IMR-90 (cell line): ENCODE measurements around the gene ITFG1. TPM values are rescaled to one million over a fixed set of nuclear protein-coding genes. Genes with fewer than 3 reads are reported as not detected.
"Not testable (repeated sequence)": the region's sequence is repeated elsewhere in the genome, so short reads cannot be mapped to it uniquely, and the experiment has no call there.

Source experiments
- ATAC-seq: fragments of 200-7000 bp; cut with Tn5 transposase; 2 replicates; pipeline ENCODE4 v1.9.1; 2020; ENCODE audit warnings: low read depth, mild to moderate bottlenecking, moderate library complexity
- BruUV-seq: library from RNA; stranded (reverse); fragments of 400-500 nt; replicated peaks from 2 replicates; lab custom pipeline; 2021; lab: Mats Ljungman, UMichigan
- CTCF ChIA-PET: fragments of 300-600 bp; formaldehyde crosslinking; extraction: SDS; loops from one replicate; lab custom pipeline; 2021; ENCODE audit warnings: antibody characterized with exemption; lab: Yijun Ruan, JAX
- POLR2A ChIA-PET: fragments of 300-600 bp; sonication (Branson Sonifier 250); formaldehyde crosslinking; loops from one replicate; lab custom pipeline; 2022; ENCODE audit warnings: antibody characterized with exemption; ENCODE audit not compliant: unreplicated experiment; lab: Charles Lee
- DNase-seq: peaks from one replicate; pipeline ENCODE4 v3.0.0; 2013
- H2AFZ ChIP-seq: replicated peaks from 2 replicates; pipeline ENCODE3; 2013; ENCODE audit warnings: low read length, mild to moderate bottlenecking; ENCODE audit not compliant: poor library complexity
- H2AK5ac ChIP-seq: 2 replicates; pipeline ENCODE4 v1.6.1; 2013; ENCODE audit warnings: low read depth, low read length, inconsistent platforms
- H2AK9ac ChIP-seq: replicated peaks from 2 replicates; pipeline ENCODE3; 2013; ENCODE audit warnings: mild to moderate bottlenecking, low read depth, low read length, moderate library complexity; ENCODE audit not compliant: poor library complexity
- H2BK120ac ChIP-seq: 2 replicates; pipeline ENCODE4 v1.6.1; 2013; ENCODE audit warnings: low read depth, low read length, inconsistent platforms
- H2BK15ac ChIP-seq: 3 replicates; pipeline ENCODE4 v1.6.1; 2013; ENCODE audit warnings: low read depth, low read length, inconsistent platforms
- H2BK20ac ChIP-seq: 2 replicates; pipeline ENCODE4 v1.6.1; 2013; ENCODE audit warnings: low read depth, mild to moderate bottlenecking, inconsistent platforms, low read length, moderate library complexity
- H2BK5ac ChIP-seq: 2 replicates; pipeline ENCODE4 v1.6.1; 2013; ENCODE audit warnings: mild to moderate bottlenecking, low read depth, low read length, inconsistent platforms; ENCODE audit not compliant: poor library complexity, severe bottlenecking
- H3K14ac ChIP-seq: replicated peaks from 2 replicates; pipeline ENCODE4 v1.6.1; 2013; ENCODE audit warnings: low read depth, low read length, inconsistent platforms
- H3K18ac ChIP-seq: 2 replicates; pipeline ENCODE4 v1.6.1; 2013; ENCODE audit warnings: low read depth, low read length, control low read depth
- H3K23ac ChIP-seq: 2 replicates; pipeline ENCODE4 v1.6.1; 2013; ENCODE audit warnings: low read depth, low read length, inconsistent platforms
- H3K27ac ChIP-seq: 2 replicates; pipeline ENCODE4 v1.5.1; 2013; ENCODE audit warnings: mild to moderate bottlenecking, control low read depth, low read length; ENCODE audit not compliant: insufficient read depth
- H3K27me3 ChIP-seq: 2 replicates; pipeline ENCODE4 v1.6.1; 2013; ENCODE audit warnings: low read length; ENCODE audit not compliant: control insufficient read depth, insufficient read depth
- H3K36me3 ChIP-seq: 2 replicates; pipeline ENCODE4 v1.6.1; 2013; ENCODE audit warnings: low read length, mixed read lengths; ENCODE audit not compliant: control insufficient read depth, insufficient read depth
- H3K4ac ChIP-seq: 2 replicates; pipeline ENCODE4 v1.6.1; 2013; ENCODE audit warnings: low read depth, low read length, inconsistent platforms
- H3K4me1 ChIP-seq: 2 replicates; pipeline ENCODE4 v1.6.1; 2013; ENCODE audit warnings: low read length, mixed read lengths; ENCODE audit not compliant: control insufficient read depth, insufficient read depth
- H3K4me2 ChIP-seq: 2 replicates; pipeline ENCODE4 v1.6.1; 2013; ENCODE audit warnings: low read depth, mild to moderate bottlenecking, control low read depth, low read length, moderate library complexity
- H3K4me3 ChIP-seq: 2 replicates; pipeline ENCODE4 v1.5.1; 2013; ENCODE audit warnings: low read depth, mild to moderate bottlenecking, control low read depth, low read length, moderate library complexity; ENCODE audit not compliant: insufficient read depth
- H3K56ac ChIP-seq: 2 replicates; pipeline ENCODE4 v1.6.1; 2013; ENCODE audit warnings: low read length, inconsistent platforms; ENCODE audit not compliant: insufficient read depth; ENCODE audit errors: extremely low read depth
- H3K79me1 ChIP-seq, 2 experiments: 2 replicates each; pipeline ENCODE4 v1.6.1; 2013; ENCODE audit warnings: low read length in 2 of 2, inconsistent platforms in 1 of 2, low read depth in 1 of 2
- H3K9ac ChIP-seq: 2 replicates; pipeline ENCODE4 v1.6.1; 2013; ENCODE audit warnings: low read depth, low read length, control low read depth
- H3K9me1 ChIP-seq: 2 replicates; pipeline ENCODE4 v1.6.1; 2013; ENCODE audit warnings: low read length, inconsistent platforms; ENCODE audit not compliant: insufficient read depth
- H3K9me3 ChIP-seq: 2 replicates; pipeline ENCODE4 v1.6.1; 2013; ENCODE audit warnings: low read length; ENCODE audit not compliant: control insufficient read depth, insufficient read depth
- H4K20me1 ChIP-seq: 2 replicates; pipeline ENCODE4 v1.6.1; 2013; ENCODE audit warnings: low read length, inconsistent platforms; ENCODE audit not compliant: insufficient read depth
- H4K5ac ChIP-seq: 2 replicates; pipeline ENCODE4 v1.6.1; 2013; ENCODE audit warnings: mild to moderate bottlenecking, low read depth, low read length, control low read depth
- H4K8ac ChIP-seq, 2 experiments: 2 replicates each; pipeline ENCODE4 v1.6.1; 2013; ENCODE audit warnings: low read depth in 2 of 2, low read length in 2 of 2, control low read depth in 1 of 2, inconsistent platforms in 1 of 2
- H4K91ac ChIP-seq: 2 replicates; pipeline ENCODE4 v1.6.1; 2013; ENCODE audit warnings: low read depth, low read length, inconsistent platforms; ENCODE audit not compliant: insufficient read depth
- WGBS, 2 experiments: methylation state at CpG; one replicate each; pipeline versions ENCODE4 v1.1.5 to v1.1.7; 2013; ENCODE audit warnings: missing lambda C conversion rate in 2 of 2; ENCODE audit not compliant: insufficient read length in 1 of 2; ENCODE audit errors: extremely low coverage in 2 of 2; 5-methylcytosine and 5-hydroxymethylcytosine counted together
- dilution Hi-C: fragments of 300-500 bp; cut with HindIII; formaldehyde crosslinking; loops from one replicate; pipeline ENCODE4 v1.14.3; 2018; ENCODE audit warnings: low sequenced_read_pairs; ENCODE audit not compliant: unreplicated experiment
- in situ Hi-C: fragments of 300-500 bp; cut with MboI; formaldehyde crosslinking; loops from 3 replicates; pipeline ENCODE4 v1.14.3; 2019; ENCODE audit warnings: low sequenced_read_pairs, inconsistent platforms, mixed read lengths
- intact Hi-C: fragments of 100-400 bp; cut with micrococcal nuclease; formaldehyde crosslinking; loops from 2 replicates; pipeline ENCODE4 v1.10.0; 2022
- polyA plus RNA-seq, 3 experiments: library from polyadenylated mRNA; depleted of rRNA; stranded (reverse); fragments of >200 nt; gene quantifications; 2 replicates each; pipeline ENCODE4 v1.2.3, GENCODE V29; 2012; ENCODE audit warnings: low replicate concordance in 1 of 3
- total RNA-seq: library from RNA; depleted of rRNA; stranded (reverse); fragments of >200 nt; gene quantifications from 2 replicates; pipeline ENCODE4 v1.2.3, GENCODE V29; 2012

ITFG1 gene
- total and polyA plus RNA-seq, 2 of the 4 experiments (the other 2 are of a cell fraction), result 54.3 to 60.4 TPM

DNA sequence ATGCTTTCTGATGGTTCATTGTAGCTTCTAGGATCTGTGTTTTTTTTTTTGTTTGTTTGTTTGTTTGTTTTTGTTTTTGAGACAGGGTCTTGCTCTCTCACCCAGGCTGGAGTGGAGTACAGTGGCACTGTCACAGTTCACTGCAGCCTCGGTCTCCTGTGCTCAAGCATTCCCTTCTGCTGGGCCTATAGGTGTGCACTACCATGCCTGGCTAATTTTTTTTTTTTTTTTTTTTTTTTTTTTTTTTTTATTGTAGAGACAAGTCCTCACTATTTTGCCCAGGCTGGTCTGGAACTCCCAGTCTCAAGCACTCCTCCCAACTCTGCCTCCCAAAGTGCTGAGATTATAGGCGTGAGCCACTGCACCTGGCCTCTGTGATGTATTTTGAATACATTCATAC lies 12.1 kb upstream of the ITFG1 start:
- in situ Hi-C loops, result loop anchor here (25.0 kb wide), 1 partner anchor 689 kb away; the partner anchor contains the start of gene ABCC12
- H3K27me3 ChIP-seq, H2BK15ac ChIP-seq, H2AFZ ChIP-seq, dilution Hi-C loops, H4K8ac ChIP-seq, H2BK120ac ChIP-seq, H3K9ac ChIP-seq, H3K14ac ChIP-seq, H2BK20ac ChIP-seq, H2AK9ac ChIP-seq, H2AK5ac ChIP-seq, ATAC-seq, H4K91ac ChIP-seq, BruUV-seq, H3K23ac ChIP-seq, H3K4me1 ChIP-seq, H3K36me3 ChIP-seq, H3K9me3 ChIP-seq, H3K4ac ChIP-seq, H3K9me1 ChIP-seq, H4K20me1 ChIP-seq, H3K4me2 ChIP-seq, H2BK5ac ChIP-seq, H3K27ac ChIP-seq, CTCF ChIA-PET, intact Hi-C loops, H3K56ac ChIP-seq, H4K5ac ChIP-seq, DNase-seq, POLR2A ChIA-PET, H3K4me3 ChIP-seq, H3K18ac ChIP-seq: not testable (repeated sequence)
- H3K79me1 ChIP-seq, result peaks cover 17 to 43% of the 10 kb centered on the region in 2 experiments; a peak in 3 of 4 replicates
- no CpG with 5 or more reads among the region's 2 CpGs for WGBS, 2 experiments
